SK-N-MC (cell line): ENCODE data around the gene TIPARP.
A peak's percentile ranks its signal among the peaks of the same experiment; 100 is the strongest.
"Not testable (repeated sequence)": the region's sequence is repeated elsewhere in the genome, so short reads cannot be mapped to it uniquely, and the experiment has no call there.

Source experiments
- DNase-seq: peaks from one replicate; pipeline ENCODE4 v3.0.0-alpha.2; 2011; ENCODE audit warnings: low read depth, low spot score
- H3K27ac ChIP-seq: fragments of 200-600 bp; sonication (generic); 2 replicates; pipeline ENCODE4 v1.5.1; 2016; ENCODE audit warnings: mixed run types
- H3K36me3 ChIP-seq: fragments of 200-600 bp; sonication (generic); 2 replicates; pipeline ENCODE4 v1.6.1; 2017; ENCODE audit warnings: antibody characterized with exemption, low read length, mixed read lengths; ENCODE audit not compliant: insufficient read depth
- H3K4me3 ChIP-seq: fragments of 200-600 bp; sonication (generic); 2 replicates; pipeline ENCODE4 v1.5.1; 2016
- H3K9ac ChIP-seq: fragments of 200-600 bp; sonication (generic); 2 replicates; pipeline ENCODE4 v1.8.0; 2017; ENCODE audit warnings: mixed run types, mixed read lengths; ENCODE audit not compliant: insufficient read length
- H3K9me3 ChIP-seq: fragments of 200-600 bp; sonication (generic); 2 replicates; pipeline ENCODE4 v1.6.1; 2017; ENCODE audit warnings: low read depth, mild to moderate bottlenecking, antibody characterized with exemption, low read length, moderate library complexity, mixed read lengths
- EZH2 ChIP-seq: fragments of 200-600 bp; sonication (generic); IDR thresholded peaks from one replicate; pipeline ENCODE4 v1.6.1; 2017; ENCODE audit warnings: antibody characterized with exemption
- FOXP2 ChIP-seq: optimal IDR thresholded peaks from 2 replicates; pipeline ENCODE3; 2011; ENCODE audit warnings: mild to moderate bottlenecking, moderate library complexity; ENCODE audit not compliant: insufficient read depth; ENCODE audit errors: extremely low read length, control extremely low read depth
- POLR2AphosphoS5 ChIP-seq: IDR thresholded peaks from 2 replicates; pipeline ENCODE4 v1.6.1; 2012; ENCODE audit warnings: mild to moderate bottlenecking, low read depth, low read length, borderline replicate concordance

TIPARP gene

GRCh38 chr3:156642750-156643728 is 31.4 kb upstream of the TIPARP start:
- TF ChIP-seq POLR2AphosphoS5 (no peak), FOXP2 (no peak), EZH2 (no peak)
- no peak for DNase-seq
- peak overlapping the region; percentile 60 for H3K9ac ChIP-seq
- no peaks in the 10 kb centered on the region for H3K9me3 ChIP-seq
- peak overlapping the region; percentile 95 for H3K27ac ChIP-seq
- H3K36me3 ChIP-seq: no peaks in the 10 kb centered on the region
- peak overlapping the region; percentile 77 for H3K4me3 ChIP-seq

- Histone ChIP-seq H3K36me3 (no peaks in the 10 kb centered on the region), H3K4me3 (peak overlapping the region; percentile 77), H3K9me3 (no peaks in the 10 kb centered on the region), H3K27ac (peak overlapping the region; percentile 95), H3K9ac (peak overlapping the region; percentile 60)
- DNase-seq: peak; percentile 91
- TF ChIP-seq POLR2AphosphoS5: peak; percentile 52
- no peak for TF ChIP-seq EZH2
- TF ChIP-seq FOXP2: peak; percentile 89
Observed at GRCh38 chr3:156643729-156644389, 30.5 kb upstream of the TIPARP start.

- DNase-seq: no peak
- Histone ChIP-seq H3K9me3 (no peaks in the 10 kb centered on the region), H3K36me3 (no peaks in the 10 kb centered on the region), H3K9ac (no peak overlapping the region), H3K4me3 (peak overlapping the region; percentile 77; the same call in 1 of the 2 replicates), H3K27ac (peak overlapping the region; percentile 95)
- TF ChIP-seq POLR2AphosphoS5: no peak
- TF ChIP-seq FOXP2: no peak
- TF ChIP-seq EZH2: no peak
Observed at GRCh38 chr3:156644958-156645357, 29.4 kb upstream of the TIPARP start.

GRCh38 chr3:156646958-156647357 is 27.4 kb upstream of the TIPARP start:
- no peak for TF ChIP-seq POLR2AphosphoS5
- DNase-seq: no peak

GRCh38 chr3:156648086-156648485 is 26.3 kb upstream of the TIPARP start:
- Histone ChIP-seq H3K27ac (no peak overlapping the region), H3K4me3 (no peak overlapping the region), H3K36me3 (no peaks in the 10 kb centered on the region), H3K9me3 (no peaks in the 10 kb centered on the region), H3K9ac (no peak overlapping the region)
- no peak for DNase-seq
- TF ChIP-seq FOXP2 (no peak), POLR2AphosphoS5 (no peak), EZH2 (no peak)

More at GRCh38 chr3:156646958-156647357, 27.4 kb upstream of the TIPARP start:
- Histone ChIP-seq H3K9ac (no peak overlapping the region), H3K4me3 (no peak overlapping the region), H3K36me3 (no peaks in the 10 kb centered on the region), H3K9me3 (no peaks in the 10 kb centered on the region), H3K27ac (no peak overlapping the region)

- no peak for TF ChIP-seq POLR2AphosphoS5
- TF ChIP-seq FOXP2: no peak
- no peak for TF ChIP-seq EZH2
- DNase-seq: no peak
- Histone ChIP-seq H3K4me3 (no peak overlapping the region), H3K27ac (peak overlapping the region; percentile 27; the same call in 1 of the 2 replicates), H3K36me3 (no peaks in the 10 kb centered on the region), H3K9ac (no peak overlapping the region), H3K9me3 (no peaks in the 10 kb centered on the region)
Observed at GRCh38 chr3:156649681-156650080, 24.7 kb upstream of the TIPARP start.

GRCh38 chr3:156652661-156653060 is 21.7 kb upstream of the TIPARP start:
- DNase-seq, H3K9ac ChIP-seq, H3K9me3 ChIP-seq, H3K27ac ChIP-seq, H3K4me3 ChIP-seq, H3K36me3 ChIP-seq: not testable (repeated sequence)

- no peak for TF ChIP-seq POLR2AphosphoS5
- no peak for TF ChIP-seq FOXP2
- TF ChIP-seq EZH2: no peak
- H3K4me3 ChIP-seq: no peak overlapping the region
- no peaks in the 10 kb centered on the region for H3K9me3 ChIP-seq
- H3K27ac ChIP-seq: no peak overlapping the region
- H3K9ac ChIP-seq: no peak overlapping the region
- no peaks in the 10 kb centered on the region for H3K36me3 ChIP-seq
- no peak for DNase-seq
Observed at GRCh38 chr3:156654834-156655233, 19.6 kb upstream of the TIPARP start.
